Epithelial cell of proximal tubule (primary cell): ENCODE data around the gene HIP1. TPM values are rescaled to one million over a fixed set of nuclear protein-coding genes. Genes with fewer than 3 reads are reported as not detected.

Source experiments
- DNase-seq: peaks from one replicate; pipeline ENCODE4 v3.0.0-alpha.2; 2011; ENCODE audit warnings: low read depth
- H3K4me3 ChIP-seq: 2 replicates; pipeline ENCODE4 v1.5.1; 2011; ENCODE audit warnings: low read depth, mild to moderate bottlenecking, low read length
- total RNA-seq: library from RNA; depleted of rRNA; stranded (reverse); fragments of >200 nt; gene quantifications from 2 replicates; pipeline ENCODE4 v1.2.3, GENCODE V29; 2015
- TF ChIP-seq, protein P1 (sequence below): conservative IDR thresholded peaks from 2 replicates; pipeline ENCODE4 v1.5.1; 2012; ENCODE audit warnings: low read depth, mild to moderate bottlenecking, low read length

HIP1 gene
- total RNA-seq, 1 donor from 2014 or later = 10.6 TPM

DNA sequence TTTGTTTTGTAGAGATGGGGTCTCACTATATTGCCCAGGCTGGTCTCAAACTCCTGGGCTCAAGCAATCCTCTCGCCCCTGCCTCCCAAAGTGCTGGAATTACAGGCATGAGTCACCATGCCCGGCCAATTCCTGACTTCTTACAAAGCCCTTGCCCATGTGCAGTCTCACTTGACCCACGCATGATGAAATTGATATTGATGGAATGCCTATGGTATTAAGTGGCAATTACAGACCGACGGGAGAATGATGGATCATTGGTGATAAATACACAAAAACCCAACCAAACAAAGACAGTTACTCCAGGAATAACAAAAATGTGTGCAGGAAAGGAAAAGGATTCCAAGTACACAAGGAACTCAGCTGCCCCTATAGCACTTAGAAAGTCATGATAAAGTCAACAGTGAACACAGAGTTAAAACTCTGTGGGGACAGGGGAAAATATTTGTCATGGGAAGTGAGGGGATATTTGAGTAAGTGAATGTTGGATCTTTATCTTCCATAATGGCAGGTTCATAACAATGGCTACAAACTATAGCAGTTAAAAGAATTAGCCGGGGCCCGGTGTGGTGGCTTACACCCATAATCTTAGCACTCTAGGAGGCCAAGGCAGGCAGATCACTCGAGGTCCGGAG lies 21.6 kb downstream of the HIP1 start:
- no peak for DNase-seq
- H3K4me3 ChIP-seq = no peak overlapping the region
- TF ChIP-seq, protein P1, sequence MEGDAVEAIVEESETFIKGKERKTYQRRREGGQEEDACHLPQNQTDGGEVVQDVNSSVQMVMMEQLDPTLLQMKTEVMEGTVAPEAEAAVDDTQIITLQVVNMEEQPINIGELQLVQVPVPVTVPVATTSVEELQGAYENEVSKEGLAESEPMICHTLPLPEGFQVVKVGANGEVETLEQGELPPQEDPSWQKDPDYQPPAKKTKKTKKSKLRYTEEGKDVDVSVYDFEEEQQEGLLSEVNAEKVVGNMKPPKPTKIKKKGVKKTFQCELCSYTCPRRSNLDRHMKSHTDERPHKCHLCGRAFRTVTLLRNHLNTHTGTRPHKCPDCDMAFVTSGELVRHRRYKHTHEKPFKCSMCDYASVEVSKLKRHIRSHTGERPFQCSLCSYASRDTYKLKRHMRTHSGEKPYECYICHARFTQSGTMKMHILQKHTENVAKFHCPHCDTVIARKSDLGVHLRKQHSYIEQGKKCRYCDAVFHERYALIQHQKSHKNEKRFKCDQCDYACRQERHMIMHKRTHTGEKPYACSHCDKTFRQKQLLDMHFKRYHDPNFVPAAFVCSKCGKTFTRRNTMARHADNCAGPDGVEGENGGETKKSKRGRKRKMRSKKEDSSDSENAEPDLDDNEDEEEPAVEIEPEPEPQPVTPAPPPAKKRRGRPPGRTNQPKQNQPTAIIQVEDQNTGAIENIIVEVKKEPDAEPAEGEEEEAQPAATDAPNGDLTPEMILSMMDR = no peak

DNA sequence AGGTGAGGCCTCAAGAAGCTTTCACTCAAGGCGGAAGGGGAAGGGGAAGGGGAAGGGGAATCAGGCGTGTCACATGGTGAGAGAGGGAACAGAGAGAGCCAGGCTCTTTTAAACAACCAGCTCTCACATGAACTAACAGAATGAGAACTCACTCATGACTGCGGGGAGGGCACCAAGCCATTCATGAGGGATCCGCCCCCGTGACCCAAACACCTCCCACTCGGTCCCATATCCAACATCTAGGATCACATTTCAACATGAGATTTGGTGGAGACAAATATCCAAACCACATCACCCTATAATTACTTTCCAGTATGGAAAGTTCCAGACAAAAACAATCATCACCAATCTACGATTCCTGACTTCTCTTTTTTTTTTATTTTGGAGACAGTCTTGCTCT lies 22.9 kb downstream of the HIP1 start:
- TF ChIP-seq, protein P1 = no peak

DNA sequence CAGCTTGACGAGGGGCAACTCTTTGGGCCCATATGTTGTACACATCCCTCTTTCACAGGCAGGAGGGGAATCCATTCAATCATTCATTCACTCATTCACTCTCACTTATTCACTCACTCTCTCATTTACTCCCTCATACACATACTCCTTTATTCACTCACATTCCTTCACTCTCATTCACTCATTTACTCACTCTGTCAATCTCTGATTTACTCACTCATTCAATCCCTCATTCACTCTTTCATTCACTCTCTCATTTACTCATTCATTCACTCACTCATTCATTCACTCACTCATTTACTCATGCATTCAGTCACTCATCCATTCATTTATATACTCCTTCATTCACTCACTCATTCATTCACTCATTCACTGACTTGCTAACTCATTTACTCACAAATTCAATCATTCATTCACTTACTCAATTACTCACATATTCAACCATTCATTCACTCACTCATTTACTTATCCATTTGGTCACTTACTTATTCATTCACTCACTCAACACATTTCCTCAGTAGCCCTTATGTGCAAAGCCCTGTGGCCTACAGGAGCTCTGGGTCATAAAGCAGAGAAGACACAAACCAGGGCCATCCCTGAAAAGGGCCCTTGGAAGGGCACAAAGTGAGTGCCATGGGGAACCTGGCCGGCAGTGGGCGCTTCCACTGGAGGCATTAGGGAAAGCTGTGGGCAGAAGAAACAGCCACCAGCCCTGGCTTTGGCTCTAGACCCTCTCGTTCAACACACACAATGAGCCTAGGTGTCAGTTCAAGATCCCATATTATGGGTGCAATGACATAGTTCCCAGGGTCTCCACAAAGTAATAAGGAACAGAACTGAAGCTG lies 26.0 kb downstream of the HIP1 start:
- H3K4me3 ChIP-seq = no peak overlapping the region
- no peak for DNase-seq
- TF ChIP-seq, protein P1 = no peak

More for the DNA sequence above, 22.9 kb downstream of the HIP1 start:
- no peak for DNase-seq
- no peak overlapping the region for H3K4me3 ChIP-seq

DNA sequence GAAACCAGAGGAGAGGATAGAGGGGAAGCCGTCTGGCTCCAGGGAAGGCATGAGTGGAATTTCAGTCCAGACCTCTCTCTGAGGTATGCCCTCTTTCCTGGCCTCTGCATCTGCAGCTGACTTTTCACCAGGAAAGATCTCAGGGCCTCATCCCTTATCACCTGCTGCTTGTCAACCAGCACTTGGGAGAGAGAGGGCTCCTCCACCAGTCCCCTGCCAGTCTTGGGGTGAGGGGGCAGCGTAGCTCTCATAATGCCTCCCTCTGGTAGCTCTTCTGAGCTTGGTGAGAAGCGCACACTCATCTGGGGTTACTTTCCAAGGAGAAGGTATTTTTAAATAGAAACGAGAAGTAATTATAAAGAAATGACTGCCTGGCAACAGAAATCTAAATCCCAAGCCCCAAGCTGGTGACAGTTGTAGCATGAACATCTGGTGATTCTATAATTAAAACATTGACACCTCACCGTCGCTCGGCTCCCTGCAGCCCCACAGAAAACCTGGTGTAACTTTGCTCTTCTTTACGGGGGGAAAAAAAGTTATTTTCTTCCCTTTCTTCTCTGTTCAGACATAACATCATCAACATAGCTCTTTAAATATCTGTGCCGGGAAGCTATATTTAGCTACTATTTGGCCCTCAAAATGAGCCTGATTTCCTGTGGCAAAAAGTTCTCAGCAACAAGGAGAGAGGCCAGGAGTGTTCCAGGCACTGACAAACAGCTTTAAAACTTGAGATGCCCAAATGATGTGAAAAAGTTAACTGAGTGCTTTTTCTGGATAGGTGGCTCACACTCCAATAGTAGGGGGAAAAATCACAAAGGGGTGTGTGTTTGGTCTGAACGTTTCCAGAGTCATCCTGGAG lies 26.9 kb downstream of the HIP1 start:
- DNase-seq = no peak
- TF ChIP-seq, protein P1 = no peak

DNA sequence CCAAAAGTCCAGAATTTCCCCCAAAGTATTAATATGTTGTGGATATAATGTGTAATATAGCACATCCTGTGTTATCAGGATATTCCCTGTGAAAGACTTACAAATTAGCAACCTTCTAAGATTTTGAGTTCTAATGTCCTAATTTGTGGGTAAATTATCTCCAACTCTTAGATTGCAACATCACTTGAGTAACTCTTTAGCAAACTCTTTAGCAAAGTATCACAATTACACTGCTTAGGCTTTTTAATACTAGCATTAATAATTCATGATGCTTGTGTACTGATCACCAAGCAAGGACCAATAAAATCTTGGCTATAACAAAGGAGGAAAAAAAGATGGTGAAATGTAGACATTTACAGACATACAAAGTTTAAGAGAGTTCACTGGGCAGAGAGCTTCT lies 27.7 kb downstream of the HIP1 start:
- TF ChIP-seq, protein P1 = no peak
- H3K4me3 ChIP-seq = no peak overlapping the region
- no peak for DNase-seq

More for the DNA sequence above, 26.9 kb downstream of the HIP1 start:
- H3K4me3 ChIP-seq = no peak overlapping the region

DNA sequence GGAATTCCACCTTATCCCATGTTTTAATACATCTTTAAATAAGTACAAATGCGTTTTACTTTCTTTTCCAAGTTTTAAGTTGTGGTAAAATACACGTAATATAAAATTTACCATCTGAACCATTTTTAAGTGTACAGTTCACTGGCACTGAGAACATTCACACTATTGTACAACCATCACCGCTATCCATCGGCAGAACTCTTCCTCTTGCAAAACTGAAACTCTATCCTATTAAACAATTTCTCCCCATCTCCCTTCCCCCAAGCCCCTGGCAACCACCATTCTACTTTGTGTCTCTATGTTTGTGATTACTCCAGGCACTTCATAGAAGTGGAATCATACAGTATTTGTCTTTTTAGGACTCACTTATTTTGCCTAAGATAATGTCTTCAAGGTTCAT lies 33.8 kb downstream of the HIP1 start:
- TF ChIP-seq, protein P1 = no peak
- no peak overlapping the region for H3K4me3 ChIP-seq
- no peak for DNase-seq
